Mucosa of rectum (tissue), 2 donors: ENCODE measurements around the gene TUBA8.

Experiments used
- H3K27ac ChIP-seq, 2 donors: one replicate each; pipeline ENCODE4 v1.7.0; 2013; ENCODE audit warnings: inconsistent platforms in 2 of 2, low read depth in 2 of 2, low read length in 2 of 2
- H3K27me3 ChIP-seq, 2 donors: one replicate each; pipeline ENCODE4 v1.7.0; 2013; ENCODE audit warnings: low read length in 2 of 2; ENCODE audit not compliant: control insufficient read depth in 2 of 2, insufficient read depth in 2 of 2
- H3K36me3 ChIP-seq, 2 donors: one replicate each; pipeline ENCODE4 v1.7.0; 2013; ENCODE audit warnings: low read length in 2 of 2; ENCODE audit not compliant: control insufficient read depth in 2 of 2, insufficient read depth in 2 of 2
- H3K4me1 ChIP-seq, 2 donors: one replicate each; pipeline ENCODE4 v1.7.0; 2013; ENCODE audit warnings: low read length in 2 of 2, mild to moderate bottlenecking in 1 of 2; ENCODE audit not compliant: control insufficient read depth in 2 of 2, insufficient read depth in 2 of 2
- H3K4me3 ChIP-seq, 2 donors: one replicate each; pipeline ENCODE4 v1.7.0; 2013; ENCODE audit warnings: low read length in 2 of 2
- H3K9ac ChIP-seq, 2 donors: one replicate each; pipeline ENCODE4 v1.7.0; 2013; ENCODE audit warnings: low read length in 2 of 2, low read depth in 1 of 2, mild to moderate bottlenecking in 1 of 2
- H3K9me3 ChIP-seq, 2 donors: one replicate each; pipeline ENCODE4 v1.7.0; 2013; ENCODE audit warnings: low read length in 2 of 2; ENCODE audit not compliant: control insufficient read depth in 2 of 2
- donor health status: healthy.
- donor health status: Normal muscosa, but diverticular disease.

The TUBA8 gene

GRCh38 chr22:18113680-18114394 lies 3.2 kb downstream of the TUBA8 start:
- Histone ChIP-seq H3K4me3 (no peak overlapping the region), H3K4me1 (peaks cover 0 to 9% of the 10 kb centered on the region in 2 donors), H3K36me3 (no peaks in the 10 kb centered on the region), H3K27me3 (peaks cover 9 to 19% of the 10 kb centered on the region in 2 donors), H3K9me3 (no peaks in the 10 kb centered on the region), H3K9ac (no peak overlapping the region), H3K27ac (no peak overlapping the region)

- Histone ChIP-seq H3K9me3 (no peaks in the 10 kb centered on the region), H3K9ac (no peak overlapping the region), H3K36me3 (no peaks in the 10 kb centered on the region), H3K27me3 (peaks cover 9 to 15% of the 10 kb centered on the region in 2 donors), H3K4me1 (peaks cover 0 to 9% of the 10 kb centered on the region in 2 donors), H3K27ac (no peak overlapping the region), H3K4me3 (no peak overlapping the region)
These were observed 3.9 kb downstream of the TUBA8 start for GRCh38 chr22:18114495-18114894.

GRCh38 chr22:18114976-18115652 lies 4.5 kb downstream of the TUBA8 start:
- Histone ChIP-seq H3K4me3 (no peak overlapping the region), H3K27ac (no peak overlapping the region), H3K36me3 (no peaks in the 10 kb centered on the region), H3K9ac (no peak overlapping the region), H3K9me3 (no peaks in the 10 kb centered on the region), H3K4me1 (peaks cover 0 to 6% of the 10 kb centered on the region in 2 donors), H3K27me3 (peaks cover 4 to 10% of the 10 kb centered on the region in 2 donors)

GRCh38 chr22:18115906-18116371 lies 5.3 kb downstream of the TUBA8 start:
- Histone ChIP-seq H3K4me1 (peaks cover 0 to 3% of the 10 kb centered on the region in 2 donors), H3K27me3 (peaks cover 3 to 7% of the 10 kb centered on the region in 2 donors), H3K36me3 (no peaks in the 10 kb centered on the region), H3K27ac (no peak overlapping the region), H3K9ac (no peak overlapping the region), H3K4me3 (no peak overlapping the region), H3K9me3 (no peaks in the 10 kb centered on the region)

GRCh38 chr22:18116634-18117033 lies 6.0 kb downstream of the TUBA8 start:
- H3K9me3 ChIP-seq: no peaks in the 10 kb centered on the region
- H3K9ac ChIP-seq: no peak overlapping the region
- H3K27ac ChIP-seq: no peak overlapping the region
- H3K27me3 ChIP-seq: peaks cover 0 to under 1% of the 10 kb centered on the region in 2 donors
- no peaks in the 10 kb centered on the region for H3K36me3 ChIP-seq
- no peak overlapping the region for H3K4me3 ChIP-seq
- H3K4me1 ChIP-seq: no peaks in the 10 kb centered on the region

- Histone ChIP-seq H3K36me3 (no peaks in the 10 kb centered on the region), H3K9ac (no peak overlapping the region), H3K4me1 (no peaks in the 10 kb centered on the region), H3K27ac (no peak overlapping the region), H3K4me3 (no peak overlapping the region), H3K9me3 (no peaks in the 10 kb centered on the region), H3K27me3 (no peaks in the 10 kb centered on the region)
These were observed 7.8 kb downstream of the TUBA8 start for GRCh38 chr22:18118345-18118915.

GRCh38 chr22:18119409-18120110 lies 9.0 kb downstream of the TUBA8 start:
- Histone ChIP-seq H3K9ac (no peak overlapping the region), H3K4me3 (no peak overlapping the region), H3K27ac (no peak overlapping the region), H3K4me1 (no peaks in the 10 kb centered on the region), H3K9me3 (no peaks in the 10 kb centered on the region), H3K27me3 (no peaks in the 10 kb centered on the region), H3K36me3 (no peaks in the 10 kb centered on the region)

- no peaks in the 10 kb centered on the region for H3K27me3 ChIP-seq
These were observed 10.2 kb downstream of the TUBA8 start for GRCh38 chr22:18120857-18121256.

GRCh38 chr22:18121506-18121905 lies 10.9 kb downstream of the TUBA8 start:
- Histone ChIP-seq H3K36me3 (peaks cover 0 to under 1% of the 10 kb centered on the region in 2 donors), H3K9ac (no peak overlapping the region), H3K4me1 (no peaks in the 10 kb centered on the region), H3K4me3 (no peak overlapping the region), H3K9me3 (no peaks in the 10 kb centered on the region), H3K27me3 (no peaks in the 10 kb centered on the region), H3K27ac (no peak overlapping the region)

More at GRCh38 chr22:18120857-18121256, 10.2 kb downstream of the TUBA8 start:
- no peaks in the 10 kb centered on the region for H3K36me3 ChIP-seq
- H3K4me3 ChIP-seq: no peak overlapping the region
- H3K4me1 ChIP-seq: no peaks in the 10 kb centered on the region
- no peak overlapping the region for H3K27ac ChIP-seq
- no peak overlapping the region for H3K9ac ChIP-seq
- no peaks in the 10 kb centered on the region for H3K9me3 ChIP-seq
